Measurements from ENCODE around the gene SLC9A7.

DNA sequence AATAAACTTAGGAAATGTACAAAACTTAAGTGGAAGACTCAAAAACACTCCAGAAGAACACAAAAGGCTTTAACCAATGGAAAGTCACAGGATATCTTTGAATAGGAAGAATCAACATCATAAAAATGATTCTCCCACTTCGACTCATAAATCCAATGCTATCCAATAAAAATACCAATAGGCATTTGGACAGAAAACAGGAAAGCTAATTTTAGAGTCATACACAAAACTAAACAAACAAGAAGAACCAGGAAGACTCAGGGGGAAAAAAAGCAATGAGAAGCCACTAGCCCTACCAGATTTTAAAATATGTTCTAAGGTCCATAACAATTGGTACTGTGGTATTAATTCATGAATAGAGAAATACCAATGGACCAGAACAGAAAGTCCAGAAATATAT lies 28.2 kb downstream of the SLC9A7 start:
- TF ChIP-seq POLR2A (IDR thresholded peaks at IDR 0.05; ENCODE audit: low read depth, low read length) = no peak
- no peak for TF ChIP-seq POLR2AphosphoS5 (IDR thresholded peaks at IDR 0.05; ENCODE audit: low read depth, low read length)
- no peak for TF ChIP-seq TAF1 (IDR thresholded peaks at IDR 0.05; ENCODE audit: borderline replicate concordance, low read depth, low read length)
